Neural crest cell (in vitro differentiated cells): Measurements from ENCODE around the gene ANK3. TPM values are rescaled to one million over a fixed set of nuclear protein-coding genes. Genes with fewer than 3 reads are reported as not detected.

ENCODE experiments used
- DNase-seq: peaks from one replicate; pipeline ENCODE4 v3.0.0; 2021; ENCODE audit warnings: low read depth, mixed read lengths, low spot score
- H3K27ac Mint-ChIP-seq: one replicate; pipeline ENCODE4 v1.8.0; 2021; ENCODE audit warnings: mild to moderate bottlenecking, mixed read lengths; ENCODE audit not compliant: unreplicated experiment
- H3K27me3 Mint-ChIP-seq: 2 replicates; pipeline ENCODE4 v1.8.0; 2021; ENCODE audit warnings: low read depth, mild to moderate bottlenecking, mixed read lengths
- H3K36me3 Mint-ChIP-seq: 2 replicates; pipeline ENCODE4 v1.8.0; 2021; ENCODE audit warnings: low read depth, mild to moderate bottlenecking, mixed read lengths
- H3K4me1 Mint-ChIP-seq: 2 replicates; pipeline ENCODE4 v1.8.0; 2021; ENCODE audit warnings: mixed read lengths
- H3K4me3 Mint-ChIP-seq: one replicate; pipeline ENCODE4 v1.8.0; 2021; ENCODE audit warnings: mild to moderate bottlenecking, mixed read lengths
- H3K9me3 Mint-ChIP-seq: 2 replicates; pipeline ENCODE4 v1.8.0; 2021; ENCODE audit warnings: mixed read lengths
- CTCF ChIP-seq: fragments of 200-600 bp; sonication (generic); conservative IDR thresholded peaks from 2 replicates; pipeline ENCODE4 v1.5.0; 2021; ENCODE audit warnings: antibody characterized with exemption, mild to moderate bottlenecking
- total RNA-seq: library from RNA; stranded (reverse); gene quantifications from 2 replicates; pipeline ENCODE4 v1.2.1, GENCODE V29; 2021

ANK3 gene
- total RNA-seq, 1 donor from 2014 or later: 45.2 TPM

- H3K27ac Mint-ChIP-seq: no peak overlapping the region
- no peak for DNase-seq
- TF ChIP-seq CTCF: no peak
Measured at GRCh38 chr10:60207894-60208293, 181.8 kb downstream of the ANK3 start.

GRCh38 chr10:60206735-60207134 is 182.9 kb downstream of the ANK3 start:
- no peaks in the 10 kb centered on the region for H3K27me3 Mint-ChIP-seq
- H3K27ac Mint-ChIP-seq: no peak overlapping the region
- peaks cover 9% of the 10 kb centered on the region for H3K4me1 Mint-ChIP-seq
- no peak for DNase-seq
- H3K4me3 Mint-ChIP-seq: no peak overlapping the region
- no peaks in the 10 kb centered on the region for H3K9me3 Mint-ChIP-seq
- no peaks in the 10 kb centered on the region for H3K36me3 Mint-ChIP-seq
- no peak for TF ChIP-seq CTCF

More at GRCh38 chr10:60207894-60208293, 181.8 kb downstream of the ANK3 start:
- H3K36me3 Mint-ChIP-seq: peaks cover 2% of the 10 kb centered on the region
- peaks cover 9% of the 10 kb centered on the region for H3K4me1 Mint-ChIP-seq
- no peak overlapping the region for H3K4me3 Mint-ChIP-seq
- no peaks in the 10 kb centered on the region for H3K27me3 Mint-ChIP-seq
- H3K9me3 Mint-ChIP-seq: no peaks in the 10 kb centered on the region

DNA sequence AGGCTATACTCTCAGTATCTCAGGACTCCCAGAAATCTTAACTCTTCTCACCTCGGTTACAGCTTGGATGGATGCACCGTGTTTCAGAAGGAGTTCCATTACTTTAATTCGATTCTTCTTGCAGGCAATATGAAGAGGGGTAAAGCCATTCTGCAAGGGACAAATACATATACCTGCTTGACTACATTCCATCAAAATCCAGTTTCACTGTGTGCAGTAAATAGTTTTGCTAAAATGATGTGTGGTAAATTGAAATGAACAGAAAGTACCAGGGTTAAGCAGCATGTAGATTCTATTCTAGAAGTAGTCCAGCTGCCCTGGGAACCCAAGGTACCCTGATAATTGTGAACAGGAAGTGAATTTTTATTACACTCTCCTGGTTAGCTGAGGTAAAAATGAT is 183.9 kb downstream of the ANK3 start:
- no peak for DNase-seq
- TF ChIP-seq CTCF: no peak
- Mint-ChIP-seq H3K36me3 (no peaks in the 10 kb centered on the region), H3K27me3 (no peaks in the 10 kb centered on the region), H3K9me3 (no peaks in the 10 kb centered on the region), H3K27ac (no peak overlapping the region), H3K4me3 (no peak overlapping the region), H3K4me1 (peaks cover 9% of the 10 kb centered on the region)

GRCh38 chr10:60203993-60204618 is 185.6 kb downstream of the ANK3 start:
- H3K4me1 Mint-ChIP-seq: peaks cover 4% of the 10 kb centered on the region
- no peak overlapping the region for H3K4me3 Mint-ChIP-seq
- no peaks in the 10 kb centered on the region for H3K36me3 Mint-ChIP-seq
- no peaks in the 10 kb centered on the region for H3K27me3 Mint-ChIP-seq
- peak; percentile 78 for TF ChIP-seq CTCF
- DNase-seq: peak; percentile 6
- no peaks in the 10 kb centered on the region for H3K9me3 Mint-ChIP-seq
- no peak overlapping the region for H3K27ac Mint-ChIP-seq

DNA sequence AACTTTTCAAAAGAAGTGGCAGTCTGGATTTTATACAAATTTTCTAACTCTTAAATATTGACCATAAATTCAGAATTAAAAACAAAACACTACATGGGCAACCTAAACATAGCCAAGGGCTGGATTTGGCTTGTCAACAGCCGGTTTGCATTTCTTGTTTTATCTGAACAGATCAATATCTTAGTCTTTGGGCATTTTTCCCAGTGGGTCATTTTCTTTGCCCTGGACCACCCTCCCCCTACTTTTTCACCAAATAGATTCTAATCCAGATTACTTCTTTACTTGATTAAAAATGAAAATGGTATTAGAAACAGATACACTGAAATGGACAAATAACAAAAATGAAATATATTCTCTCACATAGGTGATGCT is 189.0 kb downstream of the ANK3 start:
- peaks cover 3% of the 10 kb centered on the region for H3K4me1 Mint-ChIP-seq
- no peaks in the 10 kb centered on the region for H3K36me3 Mint-ChIP-seq
- DNase-seq: no peak
- no peak overlapping the region for H3K4me3 Mint-ChIP-seq
- no peaks in the 10 kb centered on the region for H3K27me3 Mint-ChIP-seq
- H3K27ac Mint-ChIP-seq: no peak overlapping the region
- H3K9me3 Mint-ChIP-seq: no peaks in the 10 kb centered on the region
- TF ChIP-seq CTCF: no peak
